ENCODE data around the gene OCRL.
"Not testable (repeated sequence)": the region's sequence is repeated elsewhere in the genome, so short reads cannot be mapped to it uniquely, and the experiment has no call there.

The OCRL gene

DNA sequence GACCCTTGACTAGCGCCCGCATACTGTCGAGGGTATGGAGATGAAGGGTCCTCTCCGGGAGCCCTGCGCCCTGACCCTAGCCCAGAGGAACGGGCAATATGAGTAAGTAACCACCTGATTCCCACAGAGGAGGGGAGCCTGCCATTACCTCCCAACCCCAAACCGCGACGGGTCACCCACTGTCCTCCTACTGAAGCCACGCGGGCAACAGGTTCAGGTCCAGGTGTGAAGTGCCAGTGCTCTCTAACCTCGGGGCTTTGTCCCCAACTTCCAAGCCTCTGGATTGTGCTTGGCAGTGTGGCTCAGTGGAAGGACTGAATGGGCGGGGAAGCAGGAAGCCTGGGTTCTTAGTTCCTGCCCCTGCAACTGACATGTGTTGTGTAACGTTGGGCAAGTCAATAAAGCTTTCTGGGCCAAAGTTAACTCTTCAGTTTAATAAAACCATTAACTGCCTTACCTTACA lies 694 bp downstream of the OCRL start:
- no peak for DNase-seq

DNA sequence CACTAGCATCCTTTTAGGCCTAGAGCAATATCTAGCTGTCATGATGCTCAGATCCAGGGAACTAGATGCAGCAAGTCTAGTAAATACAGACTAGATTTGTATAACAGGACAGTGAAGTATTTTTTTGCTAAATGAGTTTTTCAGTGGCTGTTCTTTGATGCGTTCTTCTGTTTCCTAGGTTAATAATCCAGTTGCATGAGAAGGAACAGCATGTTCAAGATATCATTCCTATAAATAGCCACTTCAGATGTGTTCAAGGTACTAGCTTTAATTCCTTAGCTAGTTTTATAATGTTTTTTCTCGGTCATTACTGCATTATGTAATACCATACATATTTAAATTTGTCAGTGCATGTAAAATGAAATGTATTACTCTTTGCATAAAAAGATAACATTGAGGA lies 4.7 kb downstream of the OCRL start:
- no peak for DNase-seq

DNA sequence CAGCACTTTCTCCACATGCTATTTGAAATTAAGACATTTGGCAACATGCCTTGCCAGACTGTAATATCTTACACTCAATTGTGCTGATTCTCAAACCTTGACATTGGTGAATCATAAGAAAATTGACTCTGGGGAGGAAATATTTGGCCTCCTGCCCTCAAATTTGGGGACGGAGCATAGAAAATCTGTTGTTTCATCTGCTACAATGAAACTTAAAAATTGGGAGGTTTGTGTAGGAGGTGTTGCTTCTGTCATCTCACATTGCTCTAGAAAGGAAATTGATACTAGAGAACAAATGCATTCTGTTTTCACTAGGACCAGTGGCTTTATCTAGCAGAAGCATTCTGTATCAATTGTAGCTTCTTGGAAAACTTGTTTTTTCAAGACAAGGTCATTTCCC lies 5.3 kb downstream of the OCRL start:
- no peak for DNase-seq

DNA sequence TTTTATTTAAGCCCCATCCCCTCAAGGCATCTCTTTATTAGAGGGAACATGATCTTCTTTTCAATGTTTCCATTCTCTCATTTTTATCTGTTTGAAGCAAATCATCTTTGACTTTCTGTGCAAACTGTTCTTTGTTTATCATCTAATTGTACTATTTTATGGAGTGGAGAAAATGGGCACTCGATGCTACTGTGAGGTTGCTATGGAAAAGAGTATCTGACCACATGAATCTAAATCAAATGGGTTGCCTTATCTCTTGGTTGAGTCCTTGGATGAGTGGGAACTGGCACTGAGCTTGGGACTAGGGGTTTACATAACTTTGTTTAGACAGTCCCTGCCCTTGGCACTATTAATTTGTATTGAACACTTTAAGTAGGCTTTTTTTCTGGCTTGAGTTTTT lies 9.1 kb downstream of the OCRL start:
- DNase-seq = no peak

DNA sequence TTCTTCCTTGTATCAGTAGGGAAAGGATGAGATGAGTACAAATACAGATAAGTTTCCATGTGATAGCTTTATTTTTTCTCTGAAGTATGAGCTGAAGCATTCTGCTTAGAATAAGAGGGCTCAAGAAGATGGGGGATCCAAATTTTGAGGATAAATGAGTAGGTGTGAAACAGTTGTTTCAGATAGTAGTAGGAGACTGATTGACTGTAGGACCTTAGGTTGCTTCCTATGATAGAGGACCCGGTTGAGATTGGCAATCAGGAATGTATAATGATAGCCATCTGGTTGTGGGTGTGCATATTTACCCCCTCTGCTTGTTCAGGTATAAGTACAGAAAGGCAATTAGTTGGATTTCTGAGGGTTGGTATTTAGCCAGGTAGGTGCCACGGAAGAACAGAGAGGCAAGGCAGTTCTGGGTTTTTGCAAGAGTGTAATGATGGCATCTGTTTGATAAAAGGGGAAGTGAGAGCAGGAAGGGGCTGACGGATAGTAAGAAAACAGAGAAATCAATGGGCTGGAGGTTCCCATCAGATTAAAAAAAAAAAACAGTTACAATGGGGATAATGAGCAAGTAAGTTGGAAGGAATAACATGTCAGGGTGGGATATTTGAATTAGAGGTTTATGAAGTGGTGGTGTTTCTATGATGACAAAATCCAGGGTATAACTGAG lies 13.7 kb downstream of the OCRL start:
- no peak for DNase-seq

DNA sequence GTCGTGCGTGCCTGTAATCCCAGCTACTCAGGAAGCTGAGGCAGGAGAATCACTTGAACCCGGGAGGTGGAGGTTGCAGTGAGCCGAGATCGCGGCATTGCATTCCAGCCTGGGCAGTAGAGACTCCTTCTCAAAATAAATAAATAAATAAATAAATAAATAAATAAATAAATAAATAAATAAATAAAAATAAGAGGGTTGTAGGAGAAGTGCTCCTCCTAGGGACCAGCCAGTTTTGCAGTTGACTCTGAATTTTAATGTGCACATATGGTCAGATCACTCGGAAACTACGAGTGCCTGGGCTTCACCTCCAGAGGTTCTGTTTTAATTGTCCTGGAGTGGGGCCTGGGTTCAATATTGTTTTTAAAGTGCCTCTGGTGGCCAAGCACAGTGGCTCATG lies 14.8 kb downstream of the OCRL start:
- not testable (repeated sequence) for DNase-seq

DNA sequence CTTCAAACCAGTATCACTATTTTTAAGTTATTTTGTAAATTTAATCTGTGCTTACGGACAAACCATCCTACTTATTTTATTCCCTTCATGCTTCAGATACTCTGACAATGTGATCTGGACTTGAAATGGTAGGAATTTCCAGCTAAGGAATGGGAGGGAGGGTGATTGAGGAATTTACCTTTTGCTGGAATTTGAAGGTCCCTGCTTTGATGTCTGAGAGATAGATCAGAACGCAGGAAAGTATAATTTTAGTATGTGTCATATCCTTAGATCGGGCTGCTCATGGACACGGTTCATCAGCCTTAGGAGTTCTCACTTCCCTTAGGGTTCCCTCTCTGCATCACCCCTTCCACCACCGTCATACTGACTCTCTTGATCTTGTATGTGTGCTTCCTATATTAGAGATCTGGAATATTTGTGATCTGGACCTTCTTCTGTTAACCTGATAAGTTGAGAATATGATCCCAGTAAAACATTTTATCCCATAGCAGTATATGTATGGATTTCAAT lies 16.8 kb downstream of the OCRL start:
- no peak for DNase-seq

DNA sequence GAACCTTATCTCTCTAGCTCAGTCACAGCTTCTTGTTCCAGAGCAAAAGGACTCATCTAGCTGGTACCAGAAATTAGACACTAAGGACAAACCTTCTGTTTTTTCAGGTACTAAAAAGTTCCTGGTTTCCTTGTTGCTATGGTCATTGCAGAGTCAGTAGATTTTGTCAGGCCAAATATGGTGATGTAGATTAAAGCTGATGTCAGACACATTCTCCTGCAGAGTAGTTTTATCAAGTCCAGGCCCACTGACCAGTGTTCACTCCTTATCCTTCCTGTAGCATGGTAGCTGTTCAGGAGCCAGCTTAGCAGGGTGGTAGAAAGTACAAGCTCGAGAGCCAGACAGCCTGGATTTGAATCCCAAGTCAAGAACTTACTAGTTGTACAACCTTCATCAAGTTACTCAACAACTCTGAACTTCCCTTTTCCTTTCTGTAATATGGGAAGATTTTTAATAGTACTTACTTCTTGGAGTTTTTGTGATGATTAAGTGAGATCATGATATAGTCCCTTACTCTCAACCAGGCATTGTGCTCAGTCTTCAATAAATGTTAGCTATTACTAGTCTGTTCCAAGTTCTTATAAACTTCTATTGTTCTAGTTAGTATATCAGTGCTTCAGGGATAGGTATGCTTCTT lies 17.9 kb downstream of the OCRL start:
- no peak for DNase-seq

DNA sequence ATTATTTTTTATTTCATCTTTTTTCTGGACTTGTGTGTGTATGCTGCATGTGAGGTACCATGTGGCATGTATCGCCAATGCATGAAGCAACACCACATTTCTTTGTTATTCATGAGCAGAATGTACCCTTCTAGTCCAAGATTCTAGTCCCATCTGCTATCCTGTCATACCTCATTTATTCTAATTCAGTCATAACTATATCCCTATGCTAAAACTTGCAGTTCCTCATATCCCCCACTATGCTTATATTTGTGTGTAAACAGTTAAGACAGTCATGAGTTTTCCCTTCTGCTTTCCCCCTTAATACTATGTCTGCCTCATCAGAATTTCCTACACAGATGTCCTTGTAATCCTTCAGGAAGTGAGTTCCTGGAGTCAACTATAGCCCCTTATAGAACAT lies 19.7 kb downstream of the OCRL start:
- no peak for DNase-seq

DNA sequence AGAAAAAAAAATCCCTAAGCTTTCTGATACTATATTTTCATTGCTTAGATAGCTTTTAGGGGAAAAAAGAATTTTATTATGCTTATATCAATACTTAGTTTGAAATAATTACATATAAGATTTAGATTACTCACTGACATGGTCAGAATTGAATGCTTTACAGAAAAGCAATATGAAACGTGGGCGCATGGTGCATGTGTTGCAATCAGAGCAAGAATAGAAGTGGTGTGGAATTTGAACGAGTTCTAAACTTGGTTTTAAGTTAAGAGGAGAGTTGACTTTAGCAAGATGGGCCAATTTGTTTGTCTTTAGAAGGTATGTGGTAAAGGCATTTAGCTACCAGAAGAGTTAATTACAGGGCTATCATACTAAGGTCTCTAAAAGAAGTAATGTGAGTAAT lies 21.4 kb downstream of the OCRL start:
- DNase-seq = no peak

DNA sequence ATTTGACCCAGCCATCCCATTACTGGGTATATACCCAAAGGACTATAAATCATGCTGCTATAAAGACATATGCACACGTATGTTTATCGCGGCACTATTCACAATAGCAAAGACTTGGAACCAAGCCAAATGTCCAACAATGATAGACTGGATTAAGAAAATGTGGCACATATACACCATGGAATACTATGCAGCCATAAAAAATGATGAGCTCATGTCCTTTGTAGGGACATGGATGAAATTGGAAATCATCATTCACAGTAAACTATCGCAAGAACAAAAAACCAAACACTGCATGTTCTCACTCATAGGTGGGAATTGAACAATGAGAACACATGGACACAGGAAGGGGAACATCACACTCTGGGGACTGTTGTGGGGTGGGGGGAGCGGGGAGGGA lies 24.3 kb downstream of the OCRL start:
- not testable (repeated sequence) for DNase-seq

DNA sequence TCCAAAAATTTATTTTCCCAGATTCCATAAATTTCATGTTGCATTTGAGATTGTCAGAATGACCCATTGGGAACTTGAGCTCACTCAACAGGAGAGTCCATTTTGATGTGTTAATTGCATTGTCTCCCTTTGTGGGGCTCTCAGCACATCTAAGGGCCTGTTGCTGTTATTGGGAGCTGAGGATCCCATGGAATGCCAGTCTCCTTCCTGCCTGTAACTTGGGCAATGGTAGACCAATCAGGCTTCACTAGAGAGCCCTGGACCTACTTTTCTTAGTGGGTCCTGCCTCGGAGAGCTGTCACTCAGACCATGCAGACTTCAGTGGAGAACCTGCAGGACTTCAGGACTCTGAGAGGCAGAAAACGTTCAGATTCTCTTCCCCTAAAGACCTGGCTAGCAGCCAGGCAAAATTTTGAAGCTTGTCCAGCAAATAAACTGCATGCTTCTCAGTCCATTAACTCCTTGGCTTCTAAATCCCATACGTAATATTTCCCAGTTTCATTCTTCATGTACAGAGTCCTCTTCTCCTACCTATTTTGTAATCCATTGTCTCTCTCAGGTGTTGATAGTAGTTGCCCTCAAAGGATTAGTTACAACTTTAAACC lies 25.1 kb downstream of the OCRL start:
- no peak for DNase-seq

DNA sequence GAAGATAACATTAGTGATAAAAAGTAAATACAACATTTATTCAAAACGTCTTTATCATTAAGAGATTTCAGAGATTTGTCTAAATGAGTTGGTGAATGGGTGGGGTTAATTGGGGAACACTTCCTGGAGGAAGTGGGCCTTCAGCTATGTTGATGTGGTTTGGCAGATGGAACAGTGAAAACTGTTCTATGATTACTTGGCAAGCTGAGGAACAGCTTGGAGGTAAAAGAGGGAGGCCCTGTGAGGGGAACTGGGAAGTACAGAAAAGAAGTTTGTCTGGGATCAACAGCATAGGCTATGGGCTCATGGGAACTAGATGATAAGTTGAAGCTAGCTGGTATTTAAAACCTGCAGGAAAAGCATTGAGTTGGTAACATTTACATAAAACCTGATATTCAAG lies 26.0 kb downstream of the OCRL start:
- no peak for DNase-seq

DNA sequence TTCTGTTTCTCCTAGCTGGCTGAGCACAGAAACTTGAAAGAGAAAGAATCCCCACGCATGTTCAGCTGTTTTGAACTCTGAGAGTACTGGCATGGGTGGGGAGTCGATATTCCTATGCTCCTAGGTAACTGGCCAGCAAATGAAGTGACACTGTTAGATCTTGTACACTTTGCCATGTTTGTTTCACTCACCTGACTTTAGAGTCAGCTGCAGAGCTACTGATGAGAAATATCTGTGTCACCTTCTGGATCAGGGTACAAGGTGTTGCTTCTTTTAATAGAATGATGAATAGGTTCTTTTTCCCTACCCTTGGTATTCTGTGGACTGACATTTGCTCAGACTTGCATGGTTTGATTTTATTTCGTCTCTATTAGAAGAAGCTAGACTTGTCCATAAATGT lies 28.3 kb downstream of the OCRL start:
- no peak for DNase-seq

DNA sequence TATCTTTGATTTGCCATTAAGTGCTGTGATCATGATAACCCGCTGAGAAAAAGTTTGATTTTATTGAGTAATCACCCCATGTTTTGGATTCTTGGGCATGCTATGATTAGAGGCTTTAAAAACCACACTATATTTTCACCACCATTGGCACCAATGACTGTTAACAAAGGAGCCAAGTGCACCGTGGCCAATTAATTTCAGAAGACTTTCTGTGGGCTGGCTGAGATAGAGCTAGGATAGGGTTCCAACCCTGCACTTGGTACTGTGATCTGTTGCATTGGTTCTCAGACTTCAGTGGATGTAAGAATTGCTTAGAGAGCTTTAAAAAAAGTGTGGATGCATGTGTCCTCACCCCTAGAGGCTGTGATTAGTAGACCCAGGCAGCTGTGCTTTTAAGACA lies 32.4 kb downstream of the OCRL start:
- no peak for DNase-seq

DNA sequence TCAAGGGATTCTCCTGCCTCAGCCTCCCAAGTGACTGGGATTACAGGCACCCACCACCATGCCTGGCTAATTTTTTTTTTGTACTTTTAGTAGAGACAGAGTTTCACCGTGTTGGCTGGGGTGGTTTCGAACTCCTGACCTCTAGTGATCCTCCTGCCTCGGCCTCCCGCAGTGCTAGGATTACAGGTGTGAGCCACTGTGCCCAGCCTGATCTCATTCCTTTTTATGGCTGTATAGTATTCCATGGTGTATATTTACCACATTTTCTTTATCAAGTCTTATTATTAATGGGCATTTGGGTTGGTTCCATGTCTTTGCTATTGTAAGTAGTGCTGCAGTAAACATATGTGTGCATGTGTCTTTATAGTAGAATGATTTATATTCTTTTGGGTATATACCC lies 33.6 kb downstream of the OCRL start:
- DNase-seq = not testable (repeated sequence)

DNA sequence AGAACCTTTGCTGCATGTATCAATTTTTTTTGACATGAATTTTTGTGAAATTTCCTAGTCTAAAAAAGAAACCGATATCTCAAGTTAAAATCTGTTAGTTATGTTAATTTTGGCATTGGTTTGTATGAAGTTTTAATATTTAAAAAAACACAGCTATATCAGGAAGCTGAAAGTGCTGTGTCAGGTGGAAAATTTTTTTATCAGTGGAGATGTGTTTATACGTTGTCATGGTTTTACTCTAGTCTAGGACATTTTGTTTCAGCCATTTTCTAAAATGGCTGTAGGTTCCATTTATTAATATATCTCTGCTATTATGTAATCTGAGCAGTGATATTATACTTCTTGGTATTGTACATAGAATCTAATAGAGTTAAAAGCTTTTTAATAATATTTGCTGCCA lies 34.2 kb downstream of the OCRL start:
- DNase-seq = no peak

DNA sequence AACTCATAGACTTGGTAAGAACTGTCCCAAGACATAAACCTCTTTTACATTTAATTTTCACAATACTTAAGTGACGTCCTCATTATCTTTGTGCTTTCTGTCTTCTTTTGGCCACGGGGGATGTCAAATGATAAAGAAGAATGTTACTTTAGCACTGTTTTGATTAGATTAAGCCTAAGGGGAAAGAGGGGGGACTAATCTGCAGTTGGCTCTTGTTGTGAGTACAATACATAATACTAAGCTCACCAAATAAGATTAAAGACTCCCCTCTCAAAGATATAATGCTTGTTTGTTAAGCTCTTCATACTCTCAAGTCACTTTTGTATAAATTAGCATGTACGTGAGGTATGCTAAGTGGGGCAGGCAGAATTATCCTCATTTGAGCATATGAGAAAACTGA lies 36.5 kb downstream of the OCRL start:
- no peak for DNase-seq

DNA sequence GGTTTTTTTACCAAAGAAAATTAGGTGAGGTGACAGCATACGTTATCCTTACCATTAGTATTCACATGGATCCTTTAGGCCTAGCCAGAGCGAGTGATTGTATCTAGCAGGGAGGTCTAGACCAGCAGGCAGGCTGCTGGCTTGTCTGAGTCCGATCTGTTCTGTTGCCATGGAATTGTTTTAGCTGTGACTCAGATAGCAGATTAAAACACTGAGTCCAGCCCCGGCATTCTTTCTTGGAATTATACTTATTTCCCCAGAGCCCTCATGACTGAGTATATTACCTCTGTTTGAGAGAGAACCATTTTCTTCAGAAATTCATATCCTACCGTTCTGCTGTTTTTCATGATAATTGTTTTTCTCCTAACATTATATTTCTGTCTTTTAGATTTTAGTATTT lies 37.4 kb downstream of the OCRL start:
- no peak for DNase-seq

DNA sequence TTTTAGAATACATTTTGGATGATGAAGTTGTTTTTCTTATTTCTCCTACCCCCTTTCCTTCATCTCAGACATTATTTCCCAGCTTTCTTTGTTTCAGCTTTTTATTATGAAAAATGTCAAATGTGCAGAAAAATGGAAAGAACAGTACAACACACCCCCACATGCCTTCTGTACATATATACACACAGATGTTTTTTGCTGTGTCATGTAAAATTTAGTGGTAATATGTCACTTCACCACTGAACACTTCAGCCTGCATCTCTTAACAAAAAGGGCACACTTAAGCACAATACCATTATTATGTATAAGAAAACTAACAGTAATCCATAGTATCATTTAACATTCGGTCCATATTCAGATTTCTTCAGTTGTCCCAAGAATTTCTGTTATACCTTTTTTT lies 37.8 kb downstream of the OCRL start:
- DNase-seq = no peak

DNA sequence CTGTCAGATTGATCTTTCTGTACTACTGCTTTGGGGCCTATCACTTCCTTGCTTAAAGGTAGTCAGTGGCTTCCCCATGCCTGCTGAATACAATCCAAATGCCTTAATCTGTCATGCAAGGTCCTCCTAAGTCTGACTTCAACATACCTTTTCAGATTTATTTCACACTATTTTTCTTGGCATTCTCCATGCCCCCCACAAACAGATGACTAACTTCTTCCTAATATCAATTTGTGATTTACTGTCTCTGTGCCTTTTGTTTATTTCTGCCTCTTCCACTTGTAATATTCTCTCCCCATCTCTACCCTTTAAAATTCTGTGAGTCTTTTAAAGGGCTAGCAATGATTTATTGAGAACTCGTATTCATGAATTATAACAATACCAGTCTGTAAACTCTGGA lies 41.8 kb downstream of the OCRL start:
- no peak for DNase-seq

DNA sequence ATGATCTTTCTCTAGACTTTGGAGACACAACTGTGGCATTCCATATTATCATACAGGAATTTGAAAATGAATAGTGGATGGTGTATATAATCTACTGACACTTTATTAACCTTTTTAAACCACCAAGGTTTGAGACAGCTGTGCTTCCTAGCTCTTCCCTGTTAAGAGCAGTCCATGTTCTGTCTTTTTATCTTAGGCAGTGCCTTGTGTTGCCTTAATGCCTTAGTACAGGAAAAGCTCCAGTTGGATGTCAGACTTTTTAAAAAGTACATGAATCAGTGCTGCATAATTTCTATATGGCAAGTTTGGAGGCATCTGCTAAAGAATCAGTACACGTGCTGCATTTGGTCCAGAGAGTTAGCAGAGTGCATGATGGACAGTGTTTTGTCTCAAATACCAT lies 45.1 kb downstream of the OCRL start:
- no peak for DNase-seq

DNA sequence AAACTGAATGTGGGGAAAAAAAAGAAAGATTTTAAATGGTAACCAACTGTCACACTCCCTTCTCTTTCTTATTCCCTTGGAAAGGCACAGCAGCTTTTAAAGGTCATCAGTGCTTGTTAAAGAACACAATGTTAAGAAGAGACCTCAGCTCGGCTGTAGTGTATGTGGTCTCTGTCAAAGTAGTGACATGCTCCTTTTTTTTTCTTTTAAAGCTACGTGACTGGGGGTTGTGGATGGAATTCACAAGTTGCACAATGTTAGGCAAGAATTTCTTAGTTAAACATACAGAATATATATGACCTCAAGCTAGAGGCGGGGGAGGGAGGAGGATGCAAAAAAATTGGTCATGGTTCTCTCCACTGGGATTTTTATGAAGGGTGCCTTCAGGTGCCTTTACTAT lies 45.6 kb downstream of the OCRL start:
- no peak for DNase-seq

DNA sequence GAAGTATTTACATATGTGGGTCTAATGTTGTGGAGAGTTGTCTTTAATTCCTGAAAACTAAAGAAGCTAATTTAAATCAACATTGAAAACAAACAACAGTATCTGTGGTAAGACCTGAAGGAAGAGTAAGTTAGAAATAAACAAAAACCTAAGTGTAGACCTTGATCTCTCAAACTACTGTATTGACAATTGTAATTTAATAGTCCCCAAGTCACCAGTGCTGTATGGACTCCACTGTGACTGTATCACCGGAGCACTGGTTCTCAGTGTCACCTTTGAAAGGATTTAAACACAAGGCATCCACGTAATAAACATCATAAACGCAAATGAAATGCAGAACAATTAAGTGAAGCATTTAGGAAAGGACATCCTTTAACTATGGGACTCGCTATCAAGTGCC lies 46.4 kb downstream of the OCRL start:
- DNase-seq = no peak

DNA sequence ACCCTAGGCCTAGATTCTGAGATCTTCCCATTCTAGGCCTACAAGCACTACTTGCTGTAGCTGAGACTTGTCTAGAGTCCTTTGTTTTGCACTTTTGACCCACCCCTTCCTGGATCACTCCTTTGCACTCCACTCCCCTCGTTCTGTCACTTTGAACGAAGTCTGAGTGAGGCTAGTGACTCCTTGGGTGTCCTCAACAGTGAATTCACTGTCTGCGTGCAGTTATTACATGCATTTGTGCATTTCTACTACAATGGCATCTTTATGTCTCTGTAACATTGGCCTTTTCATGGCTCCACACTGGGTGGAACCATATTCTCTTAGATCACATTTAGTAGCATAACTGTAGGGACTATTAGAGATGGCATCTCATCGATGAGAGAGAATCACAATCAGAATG lies 50.5 kb downstream of the OCRL start:
- DNase-seq = no peak
